Ovary (tissue), 3 donors: ENCODE data around the gene DOCK8.

Source experiments
- EP300 ChIP-seq: sonication (generic); formaldehyde crosslinking; IDR thresholded peaks from one replicate; pipeline ENCODE4 v1.6.1; 2017; ENCODE audit warnings: antibody characterized with exemption
- TF ChIP-seq, protein P1 (sequence below), 3 donors: fragments of 450-650 bp in 2 of 3; fragments of 200-600 bp in 1 of 3; IDR thresholded peaks; one replicate each; pipeline versions ENCODE4 v1.5.1 to v1.8.0; 2016 to 2022; ENCODE audit warnings: antibody characterized with exemption in 3 of 3, mild to moderate bottlenecking in 1 of 3
- donor health status: DM: no; HTN: no; CAD: no.

DNA sequence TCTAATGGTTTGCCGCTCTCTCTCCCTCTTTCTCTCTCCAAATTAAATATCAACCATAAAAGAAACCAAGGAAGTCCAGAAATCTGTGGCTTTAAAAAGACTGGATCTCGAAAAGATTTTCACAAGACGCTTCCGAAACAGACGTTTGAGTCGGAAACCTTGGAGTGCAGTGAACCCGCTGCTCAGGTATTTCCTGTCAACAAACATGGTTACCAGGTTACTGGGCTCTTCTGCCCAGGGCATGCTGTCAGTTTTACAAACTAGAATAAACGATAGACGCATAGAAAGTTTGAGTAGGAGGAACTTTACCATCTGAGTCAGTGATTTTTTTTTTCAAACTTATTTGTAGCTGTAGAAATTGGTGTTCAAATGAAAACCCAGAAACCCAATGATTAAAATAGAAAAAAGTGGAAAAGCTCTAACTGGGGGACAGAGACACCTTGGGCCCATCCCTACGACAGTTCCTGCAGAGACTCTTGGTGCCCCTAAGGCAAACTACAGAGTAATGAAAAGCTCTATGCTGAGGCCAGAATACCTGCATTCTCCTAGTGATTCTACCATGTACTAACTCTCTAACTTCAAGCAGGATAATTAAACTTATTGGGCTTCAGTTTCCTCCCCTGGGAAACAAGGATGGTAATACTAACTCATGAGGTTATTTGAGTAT is 90.0 kb downstream of the DOCK8 start:
- TF ChIP-seq, protein P1, sequence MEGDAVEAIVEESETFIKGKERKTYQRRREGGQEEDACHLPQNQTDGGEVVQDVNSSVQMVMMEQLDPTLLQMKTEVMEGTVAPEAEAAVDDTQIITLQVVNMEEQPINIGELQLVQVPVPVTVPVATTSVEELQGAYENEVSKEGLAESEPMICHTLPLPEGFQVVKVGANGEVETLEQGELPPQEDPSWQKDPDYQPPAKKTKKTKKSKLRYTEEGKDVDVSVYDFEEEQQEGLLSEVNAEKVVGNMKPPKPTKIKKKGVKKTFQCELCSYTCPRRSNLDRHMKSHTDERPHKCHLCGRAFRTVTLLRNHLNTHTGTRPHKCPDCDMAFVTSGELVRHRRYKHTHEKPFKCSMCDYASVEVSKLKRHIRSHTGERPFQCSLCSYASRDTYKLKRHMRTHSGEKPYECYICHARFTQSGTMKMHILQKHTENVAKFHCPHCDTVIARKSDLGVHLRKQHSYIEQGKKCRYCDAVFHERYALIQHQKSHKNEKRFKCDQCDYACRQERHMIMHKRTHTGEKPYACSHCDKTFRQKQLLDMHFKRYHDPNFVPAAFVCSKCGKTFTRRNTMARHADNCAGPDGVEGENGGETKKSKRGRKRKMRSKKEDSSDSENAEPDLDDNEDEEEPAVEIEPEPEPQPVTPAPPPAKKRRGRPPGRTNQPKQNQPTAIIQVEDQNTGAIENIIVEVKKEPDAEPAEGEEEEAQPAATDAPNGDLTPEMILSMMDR (IDR thresholded peaks at IDR 0.05): no peak
- TF ChIP-seq EP300: no peak
